GM21423 (cell line): ENCODE data around the gene CDK2.

Experiments
- ATAC-seq: cut with Tn5 transposase; IDR thresholded peaks from one replicate; pipeline ENCODE4 v1.9.1; 2021; ENCODE audit warnings: mild to moderate bottlenecking, moderate library complexity; ENCODE audit not compliant: unreplicated experiment

CDK2 gene

GRCh38 chr12:55937981-55938380 is 28.6 kb upstream of the CDK2 start:
- ATAC-seq: no peak

GRCh38 chr12:55938826-55939501 is 27.7 kb upstream of the CDK2 start:
- ATAC-seq: no peak

GRCh38 chr12:55940065-55940732 is 26.4 kb upstream of the CDK2 start:
- peak; percentile 89 for ATAC-seq

GRCh38 chr12:55942055-55942454 is 24.6 kb upstream of the CDK2 start:
- no peak for ATAC-seq

- ATAC-seq: no peak
Measured at GRCh38 chr12:55942577-55943136, 24.0 kb upstream of the CDK2 start.

- no peak for ATAC-seq
Measured at GRCh38 chr12:55946553-55946952, 20.1 kb upstream of the CDK2 start.

GRCh38 chr12:55955344-55955743 is 11.3 kb upstream of the CDK2 start:
- ATAC-seq: no peak

DNA sequence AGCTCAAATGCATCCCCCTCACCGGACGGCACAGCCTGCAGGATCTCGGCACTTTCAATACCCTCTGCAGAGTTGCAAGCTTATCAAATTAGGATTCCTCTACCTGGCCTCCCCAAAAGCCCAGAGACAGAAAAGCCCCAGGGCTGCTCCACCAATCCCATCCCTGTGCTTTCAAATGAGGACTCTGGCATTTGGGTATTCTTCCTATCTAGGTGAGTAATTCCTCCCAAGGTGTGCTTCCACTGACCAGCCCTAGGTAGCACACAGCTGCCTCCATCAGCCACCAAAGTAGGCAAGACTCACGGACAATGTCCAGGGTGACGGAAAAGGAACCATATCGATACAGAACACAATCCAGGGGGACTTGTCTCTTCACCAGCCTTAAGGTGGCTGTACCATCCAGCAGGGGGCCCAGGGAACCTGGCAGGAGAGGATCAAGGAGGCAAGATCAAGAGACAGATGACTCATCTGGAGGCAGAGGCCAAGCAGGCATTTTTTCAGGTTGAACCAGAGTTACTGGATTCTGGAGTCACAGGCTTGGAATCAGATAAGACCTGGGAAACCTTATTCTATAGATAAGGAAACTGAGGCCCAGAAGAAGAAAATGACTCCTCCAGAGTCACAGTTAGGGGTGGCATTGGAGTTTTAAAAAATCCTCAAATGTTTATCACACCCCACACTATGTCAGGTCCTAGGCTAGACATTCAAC is 10.7 kb upstream of the CDK2 start:
- no peak for ATAC-seq

- ATAC-seq: no peak
Measured at GRCh38 chr12:55957106-55957859, 9.3 kb upstream of the CDK2 start.

- no peak for ATAC-seq
Measured at GRCh38 chr12:55963760-55964159, 2.9 kb upstream of the CDK2 start.

DNA sequence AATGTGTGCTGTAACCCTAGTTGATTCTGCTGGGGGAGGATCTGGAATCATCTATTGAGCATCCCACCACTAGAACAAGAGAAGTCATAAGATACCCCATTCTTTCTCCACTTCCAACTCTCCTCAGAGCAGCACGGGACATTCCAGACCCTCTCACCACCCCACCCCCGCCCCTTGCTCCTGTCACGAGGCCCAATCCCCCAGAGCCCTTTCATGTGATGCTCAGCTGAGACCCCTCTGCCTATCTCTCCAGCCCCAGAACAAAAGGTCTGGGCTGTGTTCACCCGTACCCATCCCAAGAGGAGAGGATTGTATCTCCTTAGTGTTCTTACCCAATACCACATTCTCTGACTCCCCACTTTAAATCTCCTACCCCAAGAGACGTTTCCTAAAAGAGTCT is 1.4 kb upstream of the CDK2 start:
- no peak for ATAC-seq

GRCh38 chr12:55965941-55966407 is 656 bp upstream of the CDK2 start, which contains the start of gene PMEL:
Gene PMEL, minus strand, starts transcription at chr12:55966042. Its CDS starts 31 bp downstream, at chr12:55966011.
- ATAC-seq: no peak

DNA sequence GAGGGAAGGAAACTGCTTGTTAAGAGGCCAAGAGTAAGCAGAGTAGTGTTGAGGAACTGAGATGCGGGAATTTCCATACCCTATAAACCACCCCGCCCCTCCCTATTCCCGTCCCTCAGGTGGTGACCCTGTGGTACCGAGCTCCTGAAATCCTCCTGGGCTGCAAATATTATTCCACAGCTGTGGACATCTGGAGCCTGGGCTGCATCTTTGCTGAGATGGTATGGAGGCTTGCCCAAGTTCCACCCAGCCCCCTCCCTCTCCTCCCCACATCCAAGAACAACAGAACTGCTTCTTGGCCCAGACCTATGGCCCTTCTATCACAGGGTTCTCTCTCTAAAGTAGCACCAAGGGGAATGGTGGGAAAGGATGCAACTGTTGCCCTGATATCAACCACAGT is 2.7 kb downstream of the CDK2 start:
- no peak for ATAC-seq

DNA sequence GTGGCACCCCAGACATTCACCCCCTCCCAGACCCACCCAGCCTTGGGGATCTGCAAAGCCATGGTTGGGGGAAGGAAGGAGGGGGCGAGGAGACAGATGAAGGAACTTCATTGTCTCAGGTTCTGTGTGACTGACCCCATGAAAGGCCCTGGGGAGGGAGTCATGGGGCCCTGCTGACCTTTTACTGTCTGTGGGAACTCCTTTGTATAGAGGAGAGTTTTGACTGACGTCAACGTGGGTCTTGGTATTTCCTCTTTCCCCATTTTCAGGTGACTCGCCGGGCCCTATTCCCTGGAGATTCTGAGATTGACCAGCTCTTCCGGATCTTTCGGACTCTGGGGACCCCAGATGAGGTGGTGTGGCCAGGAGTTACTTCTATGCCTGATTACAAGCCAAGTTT is 4.1 kb downstream of the CDK2 start:
- no peak for ATAC-seq

DNA sequence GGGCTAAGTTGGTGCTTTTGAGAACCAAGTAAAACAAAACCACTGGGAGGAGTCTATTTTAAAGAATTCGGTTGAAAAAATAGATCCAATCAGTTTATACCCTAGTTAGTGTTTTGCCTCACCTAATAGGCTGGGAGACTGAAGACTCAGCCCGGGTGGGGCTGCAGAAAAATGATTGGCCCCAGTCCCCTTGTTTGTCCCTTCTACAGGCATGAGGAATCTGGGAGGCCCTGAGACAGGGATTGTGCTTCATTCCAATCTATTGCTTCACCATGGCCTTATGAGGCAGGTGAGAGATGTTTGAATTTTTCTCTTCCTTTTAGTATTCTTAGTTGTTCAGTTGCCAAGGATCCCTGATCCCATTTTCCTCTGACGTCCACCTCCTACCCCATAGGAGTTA is 5.4 kb downstream of the CDK2 start:
- no peak for ATAC-seq

GRCh38 chr12:55972456-55972855 is 5.8 kb downstream of the CDK2 start:
- no peak for ATAC-seq

DNA sequence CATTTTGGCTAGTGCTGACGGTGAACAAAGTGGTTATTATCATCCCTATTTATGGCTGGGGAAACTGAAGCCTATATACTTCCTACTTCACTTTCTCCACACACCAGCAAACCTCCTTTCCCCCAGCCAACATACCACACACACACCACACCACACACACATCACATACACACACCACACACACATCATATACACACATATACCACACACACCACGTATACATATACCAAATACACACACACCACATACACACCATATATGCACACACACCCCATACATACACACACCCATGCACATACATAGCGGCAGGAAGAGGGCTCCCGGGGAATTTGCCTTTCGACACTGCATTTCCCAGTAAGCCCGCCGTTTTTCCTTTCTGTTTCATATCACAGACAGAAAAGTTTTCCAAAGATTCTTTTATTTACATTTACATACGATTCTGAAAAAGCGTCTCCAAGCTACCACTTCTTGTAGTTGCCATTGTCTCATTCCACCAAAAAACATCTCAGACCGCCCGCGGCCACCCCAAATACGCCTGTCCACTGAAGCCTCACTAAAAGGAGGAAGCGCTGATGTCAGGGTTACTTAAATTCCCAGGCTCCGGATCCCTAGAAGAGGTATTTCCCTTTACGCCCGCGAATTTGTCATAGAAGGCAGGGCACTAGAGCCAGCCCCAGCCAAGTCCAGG is 6.4 kb downstream of the CDK2 start:
- no peak for ATAC-seq

DNA sequence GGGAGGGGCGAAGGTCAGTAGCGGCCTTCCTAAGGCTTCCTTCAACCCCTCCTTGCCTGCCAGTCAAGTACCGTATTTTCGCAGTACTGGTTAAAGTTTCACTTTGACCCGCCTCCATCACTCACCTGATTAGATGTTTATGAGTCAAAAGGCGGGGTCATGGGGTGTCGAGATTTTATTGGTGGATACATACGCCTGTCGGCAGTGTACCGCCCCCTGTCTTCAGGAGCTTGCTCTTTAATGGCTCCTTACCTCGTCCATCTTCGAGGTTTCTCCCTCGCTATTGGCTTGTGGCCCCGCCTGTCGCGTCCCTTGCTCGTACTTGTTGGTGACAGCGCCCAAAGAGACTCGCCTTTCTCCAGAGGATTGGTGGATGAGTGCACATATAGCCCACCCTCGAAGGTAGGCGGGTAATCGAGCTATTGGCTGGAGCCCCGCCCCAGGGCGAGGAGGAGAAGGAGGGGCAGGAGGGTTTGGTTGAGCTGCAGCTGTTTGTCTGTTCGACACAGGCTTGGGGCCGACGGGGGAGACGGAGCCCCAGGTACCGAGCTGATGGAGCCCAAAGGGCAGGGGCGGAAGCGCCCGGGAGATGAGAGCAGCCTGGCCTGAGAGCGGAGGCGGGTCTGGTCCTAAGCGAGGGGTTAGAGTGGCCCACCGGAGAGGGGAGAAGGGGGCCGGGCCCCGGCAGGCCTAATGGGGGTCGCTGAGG is 7.1 kb downstream of the CDK2 start, which contains the start of gene RAB5B:
TSS of gene RAB5B (plus strand) at position 480 of the 709 bp plus-strand sequence. CDS start 12,883 bp downstream, outside the sequence.
- peak; percentile 87 for ATAC-seq

- ATAC-seq: peak; percentile 10
Measured at GRCh38 chr12:55974308-55974730, 7.7 kb downstream of the CDK2 start.
